ENCODE data around the gene CFAP61.

The CFAP61 gene

GRCh38 chr20:20198011-20198410, 145.7 kb downstream of the CFAP61 start:
- Histone ChIP-seq H2AFZ (ENCODE audit: low read depth) (no peak overlapping the region), H3K9ac (no peak overlapping the region), H4K20me1 (ENCODE audit: insufficient read depth) (no peaks in the 10 kb centered on the region), H3K4me3 (IDR thresholded peaks at IDR 0.05; ENCODE audit: insufficient read depth, low read depth, low read length) (no peak overlapping the region), H3K36me3 (ENCODE audit: insufficient read depth) (no peaks in the 10 kb centered on the region), H3K27ac (no peak overlapping the region), H3K79me2 (ENCODE audit: insufficient read depth, low read depth) (no peaks in the 10 kb centered on the region), H3K4me2 (no peak overlapping the region), H3K4me1 (ENCODE audit: low read depth, poor library complexity, severe bottlenecking) (no peaks in the 10 kb centered on the region), H3K27me3 (ENCODE audit: insufficient read depth, low read depth) (no peaks in the 10 kb centered on the region)
- TF ChIP-seq CTCF (conservative IDR thresholded peaks at IDR 0.05; ENCODE audit: low read depth, low read length): no peak

DNA sequence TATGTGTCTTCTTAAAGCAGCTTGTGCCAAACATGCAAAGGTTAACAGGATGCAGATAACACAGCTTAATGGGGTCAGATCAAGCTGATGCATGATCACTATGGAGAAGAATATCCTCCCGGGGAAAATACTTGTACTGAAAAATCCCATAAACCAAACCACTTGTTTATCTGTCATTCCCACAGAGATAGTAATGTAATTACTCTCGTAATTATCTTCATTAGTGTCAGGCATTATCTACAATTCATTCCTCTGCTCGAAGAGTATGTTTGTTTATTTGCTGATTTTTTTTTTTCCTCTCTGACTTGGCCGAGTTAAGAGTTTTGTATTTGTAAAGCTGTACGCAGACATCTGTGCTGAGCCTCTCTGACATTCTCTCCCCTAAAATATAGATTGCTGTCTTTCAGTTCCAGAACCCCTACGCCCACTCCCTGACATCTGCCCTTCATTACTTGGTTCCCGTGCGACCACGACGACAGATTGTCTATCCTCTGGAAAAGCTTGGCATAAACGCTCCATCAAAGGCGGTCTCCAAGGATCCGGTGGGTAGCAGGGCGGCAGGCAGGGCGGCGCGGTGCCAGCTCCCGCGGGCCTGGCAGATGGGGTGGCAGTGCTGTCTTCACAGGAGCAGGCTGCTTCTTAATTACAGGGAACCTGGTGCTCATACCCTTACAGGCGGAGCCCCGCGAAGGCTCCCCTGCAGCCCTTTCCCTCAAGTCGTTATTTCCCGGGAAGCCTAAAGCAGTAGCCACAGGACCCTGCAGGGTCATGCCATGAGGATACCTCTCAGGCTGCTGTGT, 147.2 kb downstream of the CFAP61 start:
- no peaks in the 10 kb centered on the region for H3K27me3 ChIP-seq (ENCODE audit: insufficient read depth, low read depth)

DNA sequence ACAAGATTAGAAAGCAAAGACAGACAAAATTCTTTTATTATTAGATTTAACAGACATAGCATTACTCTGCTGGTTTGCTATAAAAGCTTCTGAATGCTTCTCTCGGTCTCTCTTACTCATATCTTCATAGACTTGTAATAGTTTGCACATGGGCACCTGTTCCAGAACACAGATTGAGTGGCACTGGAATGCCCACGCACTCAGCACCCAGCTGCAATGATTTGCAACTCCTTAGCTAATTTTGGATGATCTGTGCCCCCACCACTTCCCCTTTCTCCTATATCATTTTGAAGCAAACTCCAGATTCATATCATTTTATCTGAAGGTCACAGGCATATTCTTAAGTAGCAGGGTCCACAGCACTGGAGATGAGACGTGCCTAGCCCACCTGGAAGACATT, 148.8 kb downstream of the CFAP61 start:
- Histone ChIP-seq H3K4me2 (no peak overlapping the region), H3K4me1 (ENCODE audit: low read depth, poor library complexity, severe bottlenecking) (peaks cover 28% of the 10 kb centered on the region), H3K27ac (no peak overlapping the region), H3K79me2 (ENCODE audit: insufficient read depth, low read depth) (no peaks in the 10 kb centered on the region), H2AFZ (ENCODE audit: low read depth) (no peak overlapping the region), H4K20me1 (ENCODE audit: insufficient read depth) (no peaks in the 10 kb centered on the region), H3K4me3 (IDR thresholded peaks at IDR 0.05; ENCODE audit: insufficient read depth, low read depth, low read length) (no peak overlapping the region), H3K27me3 (ENCODE audit: insufficient read depth, low read depth) (no peaks in the 10 kb centered on the region), H3K36me3 (ENCODE audit: insufficient read depth) (no peaks in the 10 kb centered on the region), H3K9ac (no peak overlapping the region)
- no peak for TF ChIP-seq CTCF (conservative IDR thresholded peaks at IDR 0.05; ENCODE audit: low read depth, low read length)

More for the DNA sequence above, 147.2 kb downstream of the CFAP61 start:
- Histone ChIP-seq H3K4me2 (no peak overlapping the region), H3K79me2 (ENCODE audit: insufficient read depth, low read depth) (no peaks in the 10 kb centered on the region), H3K4me3 (IDR thresholded peaks at IDR 0.05; ENCODE audit: insufficient read depth, low read depth, low read length) (no peak overlapping the region), H3K36me3 (ENCODE audit: insufficient read depth) (no peaks in the 10 kb centered on the region), H3K4me1 (ENCODE audit: low read depth, poor library complexity, severe bottlenecking) (peaks cover 13% of the 10 kb centered on the region), H2AFZ (ENCODE audit: low read depth) (no peak overlapping the region), H3K9ac (no peak overlapping the region), H3K27ac (no peak overlapping the region), H4K20me1 (ENCODE audit: insufficient read depth) (no peaks in the 10 kb centered on the region)
- no peak for TF ChIP-seq CTCF (conservative IDR thresholded peaks at IDR 0.05; ENCODE audit: low read depth, low read length)

GRCh38 chr20:20201639-20202038, 149.3 kb downstream of the CFAP61 start:
- Histone ChIP-seq H4K20me1 (ENCODE audit: insufficient read depth) (no peaks in the 10 kb centered on the region), H3K27ac (no peak overlapping the region), H3K4me1 (ENCODE audit: low read depth, poor library complexity, severe bottlenecking) (peaks cover 33% of the 10 kb centered on the region), H3K9ac (no peak overlapping the region), H3K4me2 (no peak overlapping the region), H3K27me3 (ENCODE audit: insufficient read depth, low read depth) (no peaks in the 10 kb centered on the region), H3K4me3 (IDR thresholded peaks at IDR 0.05; ENCODE audit: insufficient read depth, low read depth, low read length) (no peak overlapping the region), H3K79me2 (ENCODE audit: insufficient read depth, low read depth) (no peaks in the 10 kb centered on the region), H2AFZ (ENCODE audit: low read depth) (no peak overlapping the region), H3K36me3 (ENCODE audit: insufficient read depth) (no peaks in the 10 kb centered on the region)
- no peak for TF ChIP-seq CTCF (conservative IDR thresholded peaks at IDR 0.05; ENCODE audit: low read depth, low read length)

Measured in KMS-11 (cell line).